Rectal smooth muscle tissue (tissue), 1 donor: ENCODE measurements around the gene ANKRD13D.
A peak's percentile ranks its signal among the peaks of the same experiment; 100 is the strongest.
"Not testable (repeated sequence)": the region's sequence is repeated elsewhere in the genome, so short reads cannot be mapped to it uniquely, and the experiment has no call there.

Experiments used
- H3K27ac ChIP-seq: one replicate; pipeline ENCODE4 v1.7.0; 2013; ENCODE audit warnings: low read depth, low read length, inconsistent platforms
- H3K27me3 ChIP-seq: one replicate; pipeline ENCODE4 v1.7.0; 2013; ENCODE audit warnings: low read length; ENCODE audit not compliant: control insufficient read depth, insufficient read depth
- H3K36me3 ChIP-seq: one replicate; pipeline ENCODE4 v1.7.0; 2013; ENCODE audit warnings: low read length; ENCODE audit not compliant: control insufficient read depth, insufficient read depth
- H3K4me1 ChIP-seq: one replicate; pipeline ENCODE4 v1.7.0; 2013; ENCODE audit warnings: low read length; ENCODE audit not compliant: control insufficient read depth, insufficient read depth
- H3K4me3 ChIP-seq: one replicate; pipeline ENCODE4 v1.7.0; 2013; ENCODE audit warnings: low read length
- H3K9ac ChIP-seq: one replicate; pipeline ENCODE4 v1.7.0; 2013; ENCODE audit warnings: low read length

Gene ANKRD13D

GRCh38 chr11:67253872-67254624 lies 35.1 kb upstream of the ANKRD13D start:
- no peak overlapping the region for H3K27ac ChIP-seq
- no peaks in the 10 kb centered on the region for H3K27me3 ChIP-seq
- H3K9ac ChIP-seq, result no peak overlapping the region
- H3K36me3 ChIP-seq, result peaks cover 68% of the 10 kb centered on the region
- H3K4me3 ChIP-seq, result no peak overlapping the region
- no peaks in the 10 kb centered on the region for H3K4me1 ChIP-seq

GRCh38 chr11:67254798-67255197 lies 34.3 kb upstream of the ANKRD13D start:
- no peaks in the 10 kb centered on the region for H3K27me3 ChIP-seq
- H3K27ac ChIP-seq, result no peak overlapping the region

GRCh38 chr11:67255353-67255752 lies 33.8 kb upstream of the ANKRD13D start:
- Histone ChIP-seq H3K36me3 (peaks cover 57% of the 10 kb centered on the region), H3K4me3 (no peak overlapping the region), H3K27ac (no peak overlapping the region)

More at GRCh38 chr11:67254798-67255197, 34.3 kb upstream of the ANKRD13D start:
- H3K4me3 ChIP-seq, result no peak overlapping the region
- no peak overlapping the region for H3K9ac ChIP-seq
- peaks cover 60% of the 10 kb centered on the region for H3K36me3 ChIP-seq
- no peaks in the 10 kb centered on the region for H3K4me1 ChIP-seq

GRCh38 chr11:67255864-67256263 lies 33.2 kb upstream of the ANKRD13D start:
- no peaks in the 10 kb centered on the region for H3K4me1 ChIP-seq
- H3K4me3 ChIP-seq, result no peak overlapping the region
- no peaks in the 10 kb centered on the region for H3K27me3 ChIP-seq
- H3K9ac ChIP-seq, result no peak overlapping the region
- no peak overlapping the region for H3K27ac ChIP-seq
- peaks cover 52% of the 10 kb centered on the region for H3K36me3 ChIP-seq

More at GRCh38 chr11:67255353-67255752, 33.8 kb upstream of the ANKRD13D start:
- no peaks in the 10 kb centered on the region for H3K4me1 ChIP-seq
- H3K27me3 ChIP-seq, result no peaks in the 10 kb centered on the region
- peak overlapping the region; percentile 11 for H3K9ac ChIP-seq

GRCh38 chr11:67256477-67257135 lies 32.5 kb upstream of the ANKRD13D start:
- peaks cover 45% of the 10 kb centered on the region for H3K36me3 ChIP-seq

GRCh38 chr11:67260406-67260805 lies 28.7 kb upstream of the ANKRD13D start:
- H3K27me3 ChIP-seq, result no peaks in the 10 kb centered on the region
- H3K36me3 ChIP-seq, result peaks cover 8% of the 10 kb centered on the region

More at GRCh38 chr11:67256477-67257135, 32.5 kb upstream of the ANKRD13D start:
- Histone ChIP-seq H3K4me3 (no peak overlapping the region), H3K27me3 (no peaks in the 10 kb centered on the region), H3K4me1 (no peaks in the 10 kb centered on the region), H3K9ac (no peak overlapping the region), H3K27ac (no peak overlapping the region)

GRCh38 chr11:67260885-67261639 lies 28.0 kb upstream of the ANKRD13D start:
- not testable (repeated sequence) for H3K4me1 ChIP-seq, H3K36me3 ChIP-seq, H3K27ac ChIP-seq, H3K9ac ChIP-seq, H3K27me3 ChIP-seq
- peak overlapping the region; percentile 66 for H3K4me3 ChIP-seq

More at GRCh38 chr11:67260406-67260805, 28.7 kb upstream of the ANKRD13D start:
- Histone ChIP-seq H3K27ac (no peak overlapping the region), H3K4me1 (no peaks in the 10 kb centered on the region), H3K4me3 (no peak overlapping the region), H3K9ac (no peak overlapping the region)

- Histone ChIP-seq H3K4me1 (no peaks in the 10 kb centered on the region), H3K27ac (no peak overlapping the region), H3K9ac (no peak overlapping the region), H3K4me3 (peak overlapping the region; percentile 35), H3K27me3 (no peaks in the 10 kb centered on the region), H3K36me3 (peaks cover 3% of the 10 kb centered on the region)
Observed at GRCh38 chr11:67261640-67261945, 27.5 kb upstream of the ANKRD13D start.

GRCh38 chr11:67261946-67262681 lies 27.0 kb upstream of the ANKRD13D start:
- no peaks in the 10 kb centered on the region for H3K27me3 ChIP-seq
- H3K36me3 ChIP-seq, result peaks cover 2% of the 10 kb centered on the region
- no peak overlapping the region for H3K9ac ChIP-seq
- H3K4me3 ChIP-seq, result no peak overlapping the region
- no peaks in the 10 kb centered on the region for H3K4me1 ChIP-seq
- H3K27ac ChIP-seq, result no peak overlapping the region

- H3K27ac ChIP-seq, result no peak overlapping the region
- peaks cover 8% of the 10 kb centered on the region for H3K4me1 ChIP-seq
- H3K4me3 ChIP-seq, result no peak overlapping the region
- H3K27me3 ChIP-seq, result no peaks in the 10 kb centered on the region
- no peak overlapping the region for H3K9ac ChIP-seq
- H3K36me3 ChIP-seq, result peaks cover under 1% of the 10 kb centered on the region
Observed at GRCh38 chr11:67262731-67263675, 26.1 kb upstream of the ANKRD13D start.

- Histone ChIP-seq H3K4me1 (peaks cover 10% of the 10 kb centered on the region), H3K27me3 (no peaks in the 10 kb centered on the region), H3K27ac (no peak overlapping the region), H3K36me3 (peaks cover 2% of the 10 kb centered on the region), H3K9ac (no peak overlapping the region), H3K4me3 (no peak overlapping the region)
Observed at GRCh38 chr11:67264260-67264659, 24.8 kb upstream of the ANKRD13D start.
